Measurements from ENCODE around the gene WIPF3.

The WIPF3 gene

DNA sequence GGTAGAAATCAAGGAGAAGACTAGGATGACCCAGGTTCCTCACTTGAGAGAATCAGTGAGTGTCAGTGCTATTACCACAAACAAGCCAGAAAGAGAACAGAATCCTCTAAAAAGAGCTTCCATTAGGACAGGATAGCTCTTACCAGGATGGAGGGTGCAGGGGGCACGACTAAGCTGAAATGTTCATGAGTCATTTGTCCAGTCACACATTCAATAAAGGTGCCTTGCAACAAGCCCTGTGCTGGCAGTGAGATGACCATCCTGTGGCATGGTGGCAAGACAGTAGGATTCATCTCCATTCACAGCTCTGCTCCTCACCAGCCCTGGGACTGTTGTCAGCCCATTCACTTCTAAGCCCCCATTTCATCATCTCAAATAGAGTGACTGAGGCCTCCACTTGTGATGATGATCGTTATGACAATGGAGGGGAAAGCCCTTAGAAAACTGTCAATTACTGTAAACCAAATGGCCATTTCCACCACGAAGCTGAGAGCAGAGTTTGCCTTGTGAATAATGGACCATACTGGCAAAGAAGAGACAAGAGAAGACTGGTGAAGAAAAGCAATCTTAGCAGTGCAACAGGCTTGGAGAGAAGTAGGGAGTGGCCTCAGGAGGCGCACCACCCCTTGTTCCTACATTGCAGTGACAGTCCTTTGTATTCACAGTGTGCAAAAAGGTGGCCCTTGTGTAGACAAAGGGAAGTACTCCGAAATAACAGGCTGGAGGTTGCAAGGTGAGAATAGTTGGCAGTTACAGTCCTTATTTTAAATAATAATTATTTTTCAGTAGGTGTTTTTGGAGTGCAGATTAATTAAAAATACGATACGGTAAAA is 9.0 kb upstream of the WIPF3 start:
- Histone ChIP-seq H2AFZ (ENCODE audit: low read length) (no peak overlapping the region), H3K9me2 (replicated peaks; ENCODE audit: low read depth, low read length) (no peaks in the 10 kb centered on the region), H3K4me3 (ENCODE audit: low read length, poor library complexity, severe bottlenecking) (no peak overlapping the region), H3K4me2 (ENCODE audit: low read depth, low read length, poor library complexity, severe bottlenecking) (no peak overlapping the region), H3K9ac (ENCODE audit: low read depth, low read length, poor library complexity, severe bottlenecking) (no peak overlapping the region), H3K9me3 (ENCODE audit: insufficient read depth, low read depth, low read length) (no peaks in the 10 kb centered on the region), H3K79me2 (ENCODE audit: insufficient read depth, low read length) (no peaks in the 10 kb centered on the region), H3K36me3 (ENCODE audit: insufficient read depth, low read length) (no peaks in the 10 kb centered on the region), H3K27me3 (ENCODE audit: insufficient read depth, low read length, poor library complexity, severe bottlenecking) (no peaks in the 10 kb centered on the region), H4K20me1 (ENCODE audit: insufficient read depth, low read length, poor library complexity, severe bottlenecking) (no peaks in the 10 kb centered on the region), H3F3A (ENCODE audit: low read depth) (no peaks in the 10 kb centered on the region), H3K4me1 (ENCODE audit: insufficient read depth, low read length, poor library complexity, severe bottlenecking) (no peaks in the 10 kb centered on the region)
- TF ChIP-seq EZH2phosphoT487 (IDR thresholded peaks at IDR 0.05; ENCODE audit: borderline replicate concordance), result no peak
- no peak for TF ChIP-seq CTCF (conservative IDR thresholded peaks at IDR 0.05; ENCODE audit: low read length)

DNA sequence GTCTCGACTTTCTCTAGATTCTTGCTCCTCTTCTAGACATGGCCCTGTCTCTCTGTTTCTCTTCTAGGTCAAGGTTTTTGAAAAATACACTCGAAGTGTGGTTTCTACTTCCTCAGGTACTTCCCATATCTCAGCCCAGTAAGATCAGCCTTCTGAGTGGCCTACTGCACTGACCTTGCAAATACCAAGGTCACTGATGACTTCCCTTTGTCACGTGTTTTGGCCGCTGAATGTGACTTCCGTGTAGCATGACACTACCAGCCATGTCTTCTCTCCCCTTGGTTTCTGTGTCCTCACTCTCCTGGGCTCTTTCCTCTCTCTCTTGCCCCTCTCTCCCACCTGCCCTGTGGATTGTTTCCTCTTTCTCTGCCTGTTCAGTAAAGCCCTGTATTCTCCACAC is 7.9 kb upstream of the WIPF3 start:
- Histone ChIP-seq H3F3A (ENCODE audit: low read depth) (no peaks in the 10 kb centered on the region), H3K9ac (ENCODE audit: low read depth, low read length, poor library complexity, severe bottlenecking) (no peak overlapping the region), H3K4me2 (ENCODE audit: low read depth, low read length, poor library complexity, severe bottlenecking) (no peak overlapping the region), H3K27me3 (ENCODE audit: insufficient read depth, low read length, poor library complexity, severe bottlenecking) (no peaks in the 10 kb centered on the region), H3K9me3 (ENCODE audit: insufficient read depth, low read depth, low read length) (no peaks in the 10 kb centered on the region), H3K4me3 (ENCODE audit: low read length, poor library complexity, severe bottlenecking) (no peak overlapping the region), H3K4me1 (ENCODE audit: insufficient read depth, low read length, poor library complexity, severe bottlenecking) (no peaks in the 10 kb centered on the region), H3K36me3 (ENCODE audit: insufficient read depth, low read length) (no peaks in the 10 kb centered on the region), H2AFZ (ENCODE audit: low read length) (no peak overlapping the region), H4K20me1 (ENCODE audit: insufficient read depth, low read length, poor library complexity, severe bottlenecking) (no peaks in the 10 kb centered on the region), H3K9me2 (replicated peaks; ENCODE audit: low read depth, low read length) (no peaks in the 10 kb centered on the region), H3K79me2 (ENCODE audit: insufficient read depth, low read length) (no peaks in the 10 kb centered on the region)
- TF ChIP-seq EZH2phosphoT487 (IDR thresholded peaks at IDR 0.05; ENCODE audit: borderline replicate concordance) (no peak), CTCF (conservative IDR thresholded peaks at IDR 0.05; ENCODE audit: low read length) (no peak)

GRCh38 chr7:29801929-29802328 is 4.4 kb upstream of the WIPF3 start:
- no peaks in the 10 kb centered on the region for H3K4me1 ChIP-seq (ENCODE audit: insufficient read depth, low read length, poor library complexity, severe bottlenecking)
- no peak overlapping the region for H3K9ac ChIP-seq (ENCODE audit: low read depth, low read length, poor library complexity, severe bottlenecking)
- H3K27me3 ChIP-seq (ENCODE audit: insufficient read depth, low read length, poor library complexity, severe bottlenecking), result no peaks in the 10 kb centered on the region
- H3F3A ChIP-seq (ENCODE audit: low read depth), result no peaks in the 10 kb centered on the region
- H3K79me2 ChIP-seq (ENCODE audit: insufficient read depth, low read length), result no peaks in the 10 kb centered on the region
- no peak overlapping the region for H3K4me3 ChIP-seq (ENCODE audit: low read length, poor library complexity, severe bottlenecking)
- no peak overlapping the region for H2AFZ ChIP-seq (ENCODE audit: low read length)
- no peak for TF ChIP-seq EZH2phosphoT487 (IDR thresholded peaks at IDR 0.05; ENCODE audit: borderline replicate concordance)
- no peaks in the 10 kb centered on the region for H3K9me3 ChIP-seq (ENCODE audit: insufficient read depth, low read depth, low read length)
- H3K4me2 ChIP-seq (ENCODE audit: low read depth, low read length, poor library complexity, severe bottlenecking), result no peak overlapping the region
- H4K20me1 ChIP-seq (ENCODE audit: insufficient read depth, low read length, poor library complexity, severe bottlenecking), result no peaks in the 10 kb centered on the region
- no peaks in the 10 kb centered on the region for H3K36me3 ChIP-seq (ENCODE audit: insufficient read depth, low read length)
- H3K9me2 ChIP-seq (replicated peaks; ENCODE audit: low read depth, low read length), result no peaks in the 10 kb centered on the region

GRCh38 chr7:29805031-29805430 is 1.3 kb upstream of the WIPF3 start:
- Histone ChIP-seq H3K36me3 (ENCODE audit: insufficient read depth, low read length) (no peaks in the 10 kb centered on the region), H3K9me3 (ENCODE audit: insufficient read depth, low read depth, low read length) (no peaks in the 10 kb centered on the region), H3K4me1 (ENCODE audit: insufficient read depth, low read length, poor library complexity, severe bottlenecking) (peaks cover 8% of the 10 kb centered on the region), H3K4me2 (ENCODE audit: low read depth, low read length, poor library complexity, severe bottlenecking) (no peak overlapping the region), H2AFZ (ENCODE audit: low read length) (no peak overlapping the region), H3F3A (ENCODE audit: low read depth) (no peaks in the 10 kb centered on the region), H3K27me3 (ENCODE audit: insufficient read depth, low read length, poor library complexity, severe bottlenecking) (no peaks in the 10 kb centered on the region), H3K4me3 (ENCODE audit: low read length, poor library complexity, severe bottlenecking) (no peak overlapping the region), H3K9ac (ENCODE audit: low read depth, low read length, poor library complexity, severe bottlenecking) (no peak overlapping the region), H3K79me2 (ENCODE audit: insufficient read depth, low read length) (no peaks in the 10 kb centered on the region), H4K20me1 (ENCODE audit: insufficient read depth, low read length, poor library complexity, severe bottlenecking) (no peaks in the 10 kb centered on the region), H3K9me2 (replicated peaks; ENCODE audit: low read depth, low read length) (no peaks in the 10 kb centered on the region)
- no peak for TF ChIP-seq EZH2phosphoT487 (IDR thresholded peaks at IDR 0.05; ENCODE audit: borderline replicate concordance)
- no peak for TF ChIP-seq CTCF (conservative IDR thresholded peaks at IDR 0.05; ENCODE audit: low read length)

Measured in Loucy (cell line).